NCI-H146 (cell line): ENCODE measurements around the gene EGFR.
A peak's percentile ranks its signal among the peaks of the same experiment; 100 is the strongest.
"Not testable (repeated sequence)": the region's sequence is repeated elsewhere in the genome, so short reads cannot be mapped to it uniquely, and the experiment has no call there.

ENCODE experiments used
- DNase-seq: peaks from one replicate; lab custom pipeline; 2025; lab: John Stamatoyannopoulos, UW

The EGFR gene

DNA sequence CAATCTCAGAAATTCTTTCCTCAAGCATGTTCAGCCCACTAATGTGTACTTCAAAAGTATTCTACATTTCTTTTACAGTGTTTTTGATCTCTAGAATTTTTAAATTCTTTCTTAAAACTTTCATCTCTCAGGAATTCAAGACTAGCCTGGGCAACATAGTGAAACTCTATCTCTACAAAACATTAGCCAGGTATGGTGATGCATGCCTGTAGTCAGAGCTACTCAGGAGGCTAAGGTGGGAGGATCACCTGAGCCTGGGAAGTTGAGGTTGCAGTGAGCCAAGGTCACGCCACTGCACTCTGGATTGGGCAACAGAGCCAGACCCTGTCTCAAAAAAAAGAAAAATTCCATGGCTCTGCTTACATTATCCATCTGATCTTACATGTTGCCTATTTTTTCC lies 5.0 kb upstream of the EGFR start:
- no peak for DNase-seq

GRCh38 chr7:55016061-55016745 lies 2.6 kb upstream of the EGFR start:
- DNase-seq = no peak

GRCh38 chr7:55016746-55017090 lies 2.1 kb upstream of the EGFR start:
- no peak for DNase-seq

DNA sequence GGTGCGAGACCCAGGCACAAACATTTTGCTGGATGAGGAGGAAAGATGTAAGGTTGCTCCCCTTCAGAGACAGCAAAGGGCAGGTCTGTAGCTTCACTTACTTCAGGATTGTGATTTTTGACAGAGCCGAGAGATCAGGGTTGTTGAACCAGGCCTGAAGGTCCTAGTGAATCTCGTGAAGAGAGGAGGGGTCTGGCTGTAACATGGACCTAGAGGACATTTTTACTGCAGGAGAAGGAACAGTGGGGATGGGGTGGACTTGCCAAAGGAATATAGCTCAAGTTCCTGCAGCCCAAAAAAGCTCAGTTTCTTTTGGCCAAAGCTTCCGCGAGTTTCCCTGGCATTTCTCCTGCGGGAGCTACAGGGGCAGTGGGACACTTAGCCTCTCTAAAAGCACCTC lies 976 bp upstream of the EGFR start:
- DNase-seq = no peak

DNA sequence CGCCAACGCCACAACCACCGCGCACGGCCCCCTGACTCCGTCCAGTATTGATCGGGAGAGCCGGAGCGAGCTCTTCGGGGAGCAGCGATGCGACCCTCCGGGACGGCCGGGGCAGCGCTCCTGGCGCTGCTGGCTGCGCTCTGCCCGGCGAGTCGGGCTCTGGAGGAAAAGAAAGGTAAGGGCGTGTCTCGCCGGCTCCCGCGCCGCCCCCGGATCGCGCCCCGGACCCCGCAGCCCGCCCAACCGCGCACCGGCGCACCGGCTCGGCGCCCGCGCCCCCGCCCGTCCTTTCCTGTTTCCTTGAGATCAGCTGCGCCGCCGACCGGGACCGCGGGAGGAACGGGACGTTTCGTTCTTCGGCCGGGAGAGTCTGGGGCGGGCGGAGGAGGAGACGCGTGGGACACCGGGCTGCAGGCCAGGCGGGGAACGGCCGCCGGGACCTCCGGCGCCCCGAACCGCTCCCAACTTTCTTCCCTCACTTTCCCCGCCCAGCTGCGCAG lies 424 bp downstream of the EGFR start:
- DNase-seq = peak; percentile 12

- DNase-seq = no peak
Observed at GRCh38 chr7:55019691-55020465, 1.1 kb downstream of the EGFR start.

- DNase-seq = no peak
Observed at GRCh38 chr7:55020466-55020871, 1.7 kb downstream of the EGFR start.

GRCh38 chr7:55021053-55021452 lies 2.2 kb downstream of the EGFR start:
- no peak for DNase-seq

- DNase-seq = no peak
Observed at GRCh38 chr7:55022002-55022985, 3.5 kb downstream of the EGFR start.

- DNase-seq = no peak
Observed at GRCh38 chr7:55023841-55024505, 5.2 kb downstream of the EGFR start.

DNA sequence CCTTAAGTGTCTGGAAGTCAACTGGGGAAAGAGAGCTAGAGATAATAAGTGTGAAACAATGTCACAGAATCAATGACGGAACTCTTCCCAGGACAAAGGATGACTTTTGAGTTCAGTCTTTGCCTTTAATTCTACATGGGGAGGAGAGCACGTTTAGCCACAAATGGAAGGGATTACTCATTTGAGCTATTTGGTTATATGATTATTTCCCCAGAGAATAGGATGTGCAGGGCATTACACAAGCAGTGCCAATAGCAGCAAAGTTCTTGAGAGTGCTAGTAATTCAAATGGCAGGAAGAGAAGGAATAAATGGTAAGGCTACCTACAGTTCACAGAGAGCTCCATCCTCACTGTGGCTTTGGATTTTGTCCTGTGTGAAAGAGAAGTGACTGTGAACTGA lies 6.0 kb downstream of the EGFR start:
- no peak for DNase-seq

- DNase-seq = no peak
Observed at GRCh38 chr7:55026086-55026790, 7.4 kb downstream of the EGFR start.

DNA sequence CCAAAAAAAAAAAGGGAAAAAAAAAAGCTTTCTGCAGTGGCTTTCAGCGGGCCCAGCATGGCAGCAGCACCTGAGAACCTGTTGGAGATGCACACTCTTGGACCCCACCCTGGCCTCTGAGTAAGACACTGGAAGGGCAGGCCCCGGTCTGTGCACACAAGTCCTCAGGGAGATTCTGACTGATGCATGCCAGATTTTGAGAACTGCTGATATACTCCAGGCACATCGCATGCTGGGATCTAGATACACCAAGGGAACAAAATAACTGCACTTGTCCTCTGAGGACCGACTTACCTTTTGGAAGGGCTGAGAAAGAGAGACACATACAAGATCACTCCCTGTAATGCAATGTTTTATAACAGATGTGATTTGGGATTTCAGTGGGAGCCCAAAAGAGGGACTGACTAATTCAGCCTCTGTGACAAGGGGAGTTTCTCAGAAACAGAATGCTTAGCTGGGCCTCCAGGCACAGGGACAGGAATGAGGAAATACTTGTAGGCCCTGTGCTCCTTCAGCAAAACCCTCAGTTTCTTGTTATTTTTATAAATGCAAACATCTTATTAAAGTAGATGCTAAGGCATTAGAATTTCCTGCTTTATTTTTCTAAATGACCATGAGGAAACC lies 8.2 kb downstream of the EGFR start:
- DNase-seq = no peak

- DNase-seq = no peak
Observed at GRCh38 chr7:55028011-55028410, 9.2 kb downstream of the EGFR start.

DNA sequence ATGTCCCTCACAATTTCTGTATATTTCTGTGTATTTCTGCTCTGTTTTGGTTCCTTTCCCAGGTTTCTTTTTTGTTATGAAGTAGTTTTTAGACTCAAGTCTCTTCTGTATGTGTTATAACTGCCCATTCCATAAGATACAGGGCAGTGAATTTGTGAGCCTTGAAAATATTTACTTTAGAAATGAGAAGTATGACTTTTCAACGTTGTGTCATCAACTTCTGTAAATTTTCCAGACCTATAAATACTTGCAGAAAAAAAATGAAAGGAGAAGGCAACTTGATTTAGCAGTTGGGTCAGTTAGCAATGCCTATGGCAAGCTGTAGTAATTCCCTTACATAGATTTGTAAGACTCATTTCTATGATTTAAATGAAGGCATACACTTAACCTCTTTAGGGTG lies 11.5 kb downstream of the EGFR start:
- DNase-seq = no peak

DNA sequence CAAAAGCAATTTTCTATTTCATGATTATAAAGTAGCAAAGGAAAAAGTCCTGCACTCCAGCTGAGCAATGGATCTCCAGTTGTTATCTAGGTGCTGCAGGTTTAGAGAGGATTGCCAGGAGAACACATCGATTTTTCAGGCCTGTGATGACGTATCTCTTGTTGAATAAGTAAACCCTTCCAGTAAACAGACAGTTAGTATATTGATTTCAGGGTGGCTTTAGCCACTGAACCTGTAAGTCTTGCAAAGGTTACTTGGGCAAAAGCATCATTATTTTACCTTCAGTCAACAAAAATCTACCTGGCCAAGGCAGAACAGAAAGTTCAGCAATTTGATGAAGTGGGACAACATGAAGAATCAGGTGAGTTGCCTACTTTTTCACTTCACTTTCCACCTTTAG lies 12.3 kb downstream of the EGFR start:
- no peak for DNase-seq

GRCh38 chr7:55032069-55032699 lies 13.4 kb downstream of the EGFR start:
- DNase-seq = no peak

DNA sequence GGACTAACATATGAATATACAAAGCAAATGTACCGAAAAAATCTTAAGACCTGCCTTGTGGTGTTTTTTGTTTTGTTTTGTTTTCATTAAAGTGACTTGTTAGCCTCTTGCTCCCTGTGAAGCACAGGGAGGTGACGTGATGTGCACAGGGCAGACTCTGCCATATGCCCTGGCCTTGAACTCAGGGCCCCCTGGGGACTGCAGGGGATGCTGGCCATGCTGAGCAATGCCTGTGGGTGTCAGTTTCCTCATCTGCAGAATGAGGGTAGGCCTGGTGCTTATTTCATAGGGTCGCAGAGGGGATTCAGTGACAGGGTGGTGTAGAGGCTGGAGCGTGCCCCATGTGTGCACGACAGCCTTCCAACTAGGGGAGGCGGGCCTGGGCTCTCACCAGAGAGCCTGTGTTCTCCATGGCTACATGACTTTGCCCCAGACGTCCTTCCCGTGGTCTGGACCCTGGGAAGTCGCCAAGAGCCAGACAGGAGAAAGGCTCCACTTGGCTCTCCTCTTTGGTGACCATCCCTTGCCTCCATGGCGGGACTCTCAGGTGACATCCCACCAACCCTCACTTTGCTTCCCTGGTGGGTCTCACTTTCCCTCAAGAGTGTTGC lies 14.5 kb downstream of the EGFR start:
- no peak for DNase-seq

DNA sequence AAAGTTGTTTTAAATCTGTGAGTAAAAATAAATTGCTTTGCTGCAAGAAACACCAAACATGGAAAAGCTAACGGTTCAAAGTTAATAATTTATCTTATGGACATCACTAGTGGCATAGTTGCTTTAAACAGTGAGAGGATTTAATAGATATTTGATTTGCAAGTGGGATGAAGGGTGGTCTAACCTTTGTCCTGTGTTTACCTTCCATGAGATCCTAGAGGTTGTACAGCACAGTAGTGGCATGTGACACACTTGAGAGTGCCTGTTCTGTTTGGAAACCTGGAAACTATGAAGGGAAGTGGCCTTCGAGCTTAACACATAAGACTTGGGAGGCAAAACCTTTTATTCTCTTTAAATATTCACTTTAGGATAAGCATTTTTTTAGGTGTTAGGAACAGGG lies 16.0 kb downstream of the EGFR start:
- DNase-seq = no peak

GRCh38 chr7:55035410-55035809 lies 16.6 kb downstream of the EGFR start:
- not testable (repeated sequence) for DNase-seq
